GM12864 (cell line): ENCODE data around the gene RGL2.

ENCODE experiments used
- DNase-seq: peaks from one replicate; pipeline ENCODE4 v3.0.0-alpha.2; 2011; ENCODE audit warnings: low read depth
- H3K4me3 ChIP-seq: 2 replicates; pipeline ENCODE4 v1.5.1; 2011; ENCODE audit warnings: mild to moderate bottlenecking, low read depth, low read length, control low read depth
- TF ChIP-seq, protein P1 (sequence below): IDR thresholded peaks from 2 replicates; pipeline ENCODE4 v1.5.1; 2011; ENCODE audit warnings: low read depth, mild to moderate bottlenecking, moderate library complexity, low read length, control low read depth, inconsistent platforms; ENCODE audit errors: missing control alignments

Gene RGL2

DNA sequence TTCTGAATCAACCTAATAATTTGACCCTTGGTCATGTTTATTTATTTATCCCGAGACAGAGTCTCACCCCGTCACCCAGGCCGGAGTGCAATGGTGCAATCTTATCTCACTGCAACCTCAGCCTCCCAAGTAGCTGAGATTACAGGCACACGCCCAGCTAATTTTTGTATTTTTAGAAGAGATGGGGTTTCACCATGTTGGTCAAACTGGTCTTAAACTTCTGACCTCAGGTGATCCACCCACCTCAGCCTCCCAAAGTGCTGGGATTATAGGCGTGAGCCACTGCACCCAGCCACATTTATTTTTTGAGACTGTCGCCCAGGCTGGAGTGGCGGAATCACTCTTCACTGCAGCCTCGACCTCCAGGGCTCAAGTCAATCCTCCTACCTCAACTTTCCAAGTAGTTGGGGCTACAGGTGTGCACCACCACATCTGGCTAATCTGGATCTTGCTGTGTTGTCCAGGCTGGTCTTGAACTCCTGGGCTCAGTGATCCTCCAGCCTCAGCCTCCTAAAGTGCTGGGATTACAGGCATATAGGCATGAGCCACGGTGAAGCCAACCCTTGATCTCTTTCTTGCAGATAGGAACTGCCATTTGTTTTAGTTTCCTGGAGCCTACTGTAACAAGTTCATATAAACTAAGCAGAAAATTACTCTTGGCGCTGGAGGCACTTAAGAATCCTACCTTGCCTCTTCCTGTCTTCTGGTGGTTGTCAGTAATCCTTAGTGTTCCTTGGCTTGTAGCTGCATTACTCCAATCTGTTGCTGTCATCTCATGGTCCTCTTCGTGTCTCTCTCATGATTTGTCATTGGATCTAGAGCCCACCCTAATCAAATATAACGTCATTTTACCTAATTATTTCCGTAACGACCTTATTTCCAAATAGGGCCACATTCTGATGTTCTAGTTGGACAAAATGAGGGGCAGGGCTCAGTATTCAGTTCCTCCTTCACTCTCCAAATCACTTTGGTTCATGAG, 24.5 kb downstream of the RGL2 start:
- TF ChIP-seq, protein P1, sequence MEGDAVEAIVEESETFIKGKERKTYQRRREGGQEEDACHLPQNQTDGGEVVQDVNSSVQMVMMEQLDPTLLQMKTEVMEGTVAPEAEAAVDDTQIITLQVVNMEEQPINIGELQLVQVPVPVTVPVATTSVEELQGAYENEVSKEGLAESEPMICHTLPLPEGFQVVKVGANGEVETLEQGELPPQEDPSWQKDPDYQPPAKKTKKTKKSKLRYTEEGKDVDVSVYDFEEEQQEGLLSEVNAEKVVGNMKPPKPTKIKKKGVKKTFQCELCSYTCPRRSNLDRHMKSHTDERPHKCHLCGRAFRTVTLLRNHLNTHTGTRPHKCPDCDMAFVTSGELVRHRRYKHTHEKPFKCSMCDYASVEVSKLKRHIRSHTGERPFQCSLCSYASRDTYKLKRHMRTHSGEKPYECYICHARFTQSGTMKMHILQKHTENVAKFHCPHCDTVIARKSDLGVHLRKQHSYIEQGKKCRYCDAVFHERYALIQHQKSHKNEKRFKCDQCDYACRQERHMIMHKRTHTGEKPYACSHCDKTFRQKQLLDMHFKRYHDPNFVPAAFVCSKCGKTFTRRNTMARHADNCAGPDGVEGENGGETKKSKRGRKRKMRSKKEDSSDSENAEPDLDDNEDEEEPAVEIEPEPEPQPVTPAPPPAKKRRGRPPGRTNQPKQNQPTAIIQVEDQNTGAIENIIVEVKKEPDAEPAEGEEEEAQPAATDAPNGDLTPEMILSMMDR: no peak

DNA sequence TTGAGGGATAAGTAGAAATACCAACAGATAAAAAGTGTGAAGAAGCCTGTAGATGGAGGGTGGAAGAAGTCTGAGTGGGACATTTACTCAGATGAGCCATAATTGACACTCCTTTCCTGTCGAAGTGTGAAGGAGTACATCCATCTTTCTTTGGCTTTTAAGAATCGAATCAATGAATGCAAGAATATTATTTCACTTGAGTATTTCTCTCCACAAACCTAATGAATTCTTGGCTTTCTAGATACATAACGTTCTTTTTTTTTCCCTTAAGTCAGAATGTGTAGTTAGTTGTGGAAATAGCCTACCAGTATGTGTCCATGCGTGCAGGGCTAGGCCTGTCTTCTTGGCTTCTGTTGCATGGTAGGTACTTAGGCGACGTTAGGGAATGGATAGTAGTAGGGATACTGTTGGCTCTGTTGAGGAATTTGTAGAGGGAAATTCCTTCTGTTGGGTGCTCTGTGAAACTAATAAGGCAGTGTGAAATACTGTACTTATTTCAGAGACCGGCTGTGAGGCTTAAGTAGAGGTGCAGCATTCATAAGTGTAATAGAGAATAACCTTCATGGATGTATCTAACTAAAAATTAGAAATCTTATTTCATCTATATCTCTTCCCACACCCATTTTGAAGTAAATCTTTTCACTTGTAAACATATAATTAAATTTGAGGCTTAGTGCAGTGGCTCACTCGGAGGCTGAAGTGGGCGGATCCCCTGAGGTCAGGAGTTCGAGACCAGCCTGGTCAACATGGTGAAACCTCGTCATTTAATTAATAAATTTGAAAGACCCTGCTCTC, 25.4 kb downstream of the RGL2 start:
- DNase-seq: no peak
- TF ChIP-seq, protein P1: no peak
- H3K4me3 ChIP-seq: peak overlapping the region; percentile 84

More for the DNA sequence above, 24.5 kb downstream of the RGL2 start:
- H3K4me3 ChIP-seq: peak overlapping the region; percentile 84
- no peak for DNase-seq

DNA sequence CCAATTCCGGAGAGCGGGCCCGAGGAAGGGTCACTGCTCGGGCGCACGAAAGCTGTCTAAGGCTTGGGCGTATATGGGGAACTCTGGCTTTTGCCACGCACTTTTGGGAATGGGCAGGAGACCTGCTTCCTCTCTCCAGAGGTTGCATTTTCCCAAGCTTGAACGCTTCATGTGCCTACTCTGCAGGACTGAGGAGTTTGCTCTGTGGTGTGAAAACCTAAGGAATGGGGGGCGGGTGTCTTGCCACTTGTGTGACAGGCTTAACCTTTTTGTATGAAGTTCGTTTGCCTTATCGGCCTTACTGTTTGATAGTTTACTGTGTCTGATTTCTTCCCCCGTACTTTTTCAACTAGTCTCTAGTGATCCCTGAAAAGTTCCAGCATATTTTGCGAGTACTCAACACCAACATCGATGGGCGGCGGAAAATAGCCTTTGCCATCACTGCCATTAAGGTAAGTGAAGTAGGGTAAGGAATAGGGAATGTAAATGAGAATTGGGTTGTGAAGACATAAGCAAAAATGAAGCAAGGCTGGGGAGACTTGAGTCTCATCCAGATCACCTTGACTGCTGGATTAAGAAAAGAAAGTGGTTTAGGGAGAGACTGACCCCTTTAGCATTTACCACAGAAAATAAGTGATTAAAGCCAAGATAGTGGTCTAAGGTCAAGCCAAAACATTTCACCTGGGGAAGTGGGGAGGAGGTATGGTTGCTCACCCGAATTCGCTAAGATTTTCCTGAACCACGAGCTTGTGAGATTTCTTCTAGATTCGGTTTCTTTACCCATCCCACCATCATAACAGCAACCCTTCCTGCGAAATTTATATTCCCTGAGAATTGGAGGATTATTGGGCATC, 26.2 kb downstream of the RGL2 start:
- H3K4me3 ChIP-seq: peak overlapping the region; percentile 84
- TF ChIP-seq, protein P1: no peak
- no peak for DNase-seq

DNA sequence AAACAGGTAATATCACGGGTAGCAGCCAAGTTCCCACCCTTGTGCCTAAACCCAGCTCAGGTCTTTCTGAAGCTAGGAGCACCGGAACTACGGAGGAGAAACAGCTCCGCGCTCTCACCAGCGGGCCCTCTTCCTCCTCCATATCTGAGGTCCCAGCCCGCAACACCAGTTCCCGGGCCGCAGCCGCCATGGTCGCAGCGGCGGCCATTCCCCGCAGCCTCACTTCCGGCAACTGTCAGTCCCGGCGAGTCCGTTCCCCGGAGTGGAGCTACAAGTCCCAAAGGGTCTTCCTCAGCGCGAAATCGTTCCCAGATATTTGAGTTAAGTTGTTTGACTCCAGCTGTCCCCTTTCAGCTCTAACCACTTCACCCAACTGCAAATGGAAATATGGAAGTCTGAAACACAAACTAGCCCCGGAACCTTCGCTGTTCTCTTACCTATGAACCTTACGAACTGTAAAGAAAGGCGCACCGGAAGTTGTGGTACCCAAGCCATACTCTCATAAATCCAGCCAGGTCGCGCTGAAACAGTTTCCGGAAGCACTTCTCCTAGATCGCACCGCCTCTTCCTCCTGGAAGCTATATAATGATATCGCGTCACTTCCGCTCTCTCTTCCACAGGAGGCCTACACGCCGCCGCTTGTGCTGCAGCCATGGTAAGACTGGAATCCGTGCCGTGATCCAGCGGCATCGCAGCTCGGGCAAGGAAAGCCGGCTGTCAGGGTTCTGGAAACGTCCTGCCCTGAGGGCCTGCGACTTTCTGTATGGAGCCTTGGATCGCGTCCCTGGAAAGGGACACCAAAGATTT, 27.1 kb downstream of the RGL2 start, which contains the start of the genes RPS18 and VPS52:
Gene RPS18 (plus strand): TSS at position 608 of the 807 bp plus-strand sequence. CDS start 45 bp downstream, at position 653.
Gene VPS52 (minus strand): TSS at position 409 of the 807 bp plus-strand sequence. CDS start 201 bp downstream, at position 208.
- TF ChIP-seq, protein P1: no peak
- peak within 1 kb of the TSS; percentile 84 for H3K4me3 ChIP-seq
- peak; percentile 99 for DNase-seq

DNA sequence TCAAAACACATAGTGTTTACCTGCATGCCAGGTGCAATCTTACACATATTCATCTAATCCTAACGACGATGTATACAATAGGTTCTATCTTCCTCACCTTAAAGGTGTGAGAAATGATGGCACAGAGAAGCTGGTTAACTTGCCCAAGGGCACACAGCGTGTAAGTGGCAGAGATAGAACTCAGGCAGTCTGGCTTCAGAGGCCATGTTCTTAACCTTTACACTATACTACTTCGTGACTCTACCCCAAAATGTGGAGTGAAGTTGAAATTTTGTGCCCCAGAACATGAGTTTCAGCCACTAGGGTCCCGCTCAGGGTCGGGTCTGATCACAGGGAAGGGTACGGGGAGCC, 27.6 kb downstream of the RGL2 start:
- TF ChIP-seq, protein P1: no peak
- peak overlapping the region; percentile 84 for H3K4me3 ChIP-seq
- no peak for DNase-seq
